HCT116 (cell line): ENCODE results near the gene INHBE. TPM values are rescaled to one million over a fixed set of nuclear protein-coding genes. Genes with fewer than 3 reads are reported as not detected.
A peak's percentile ranks its signal among the peaks of the same experiment; 100 is the strongest.

Experiments
- ATAC-seq: fragments of 200-7000 bp; cut with Tn5 transposase; 2 replicates; pipeline ENCODE4 v1.9.1; 2020; ENCODE audit warnings: mild to moderate bottlenecking, moderate library complexity
- BruUV-seq: library from RNA; stranded (reverse); fragments of 400-500 nt; replicated peaks from 2 replicates; lab custom pipeline; 2021; lab: Mats Ljungman, UMichigan
- CTCF ChIA-PET: fragments of 300-600 bp; sonication (Branson Sonifier 250); formaldehyde crosslinking; loops from one replicate; lab custom pipeline; 2021; ENCODE audit warnings: antibody characterized with exemption; lab: Charles Lee
- POLR2A ChIA-PET: fragments of 300-600, 350-600 bp; sonication (Branson Sonifier 250); formaldehyde crosslinking; loops from one replicate; lab custom pipeline; 2021; ENCODE audit warnings: antibody characterized with exemption; lab: Charles Lee
- RAD21 ChIA-PET, 2 experiments: fragments of 300-600 bp; sonication (Branson Sonifier 250); formaldehyde crosslinking; loops; one replicate each; lab custom pipeline; 2023; ENCODE audit warnings: low total read pairs in 2 of 2; ENCODE audit not compliant: uncharacterized antibody in 2 of 2, unreplicated experiment in 2 of 2, low non-redundant PET in 1 of 2; lab: Charles Lee
- DNase-seq: peaks from one replicate; pipeline ENCODE4 v3.0.0-alpha.2; 2010; ENCODE audit warnings: low read depth, low spot score
- H2AFZ ChIP-seq: fragments of 200-600 bp; shearing (Covaris generic), sonication (generic); 2 replicates; pipeline ENCODE4 v1.6.1; 2017; ENCODE audit warnings: low read depth, mixed run types, mixed read lengths, antibody characterized with exemption, low read length; ENCODE audit not compliant: poor library complexity, severe bottlenecking
- H3K27ac ChIP-seq: 2 replicates; pipeline ENCODE4 v1.5.1; 2012; ENCODE audit warnings: low read depth, low read length
- H3K27me3 ChIP-seq: fragments of 200-600 bp; sonication (generic); 2 replicates; pipeline ENCODE4 v1.6.1; 2016; ENCODE audit warnings: mixed run types, low read length, mixed read lengths; ENCODE audit not compliant: insufficient read depth
- H3K36me3 ChIP-seq, 2 experiments: fragments of 200-500 bp in 1 of 2; fragments of 200-600 bp in 1 of 2; sonication (Bioruptor generic) in 1 of 2; sonication (generic) in 1 of 2; 2 replicates each; pipeline versions ENCODE4 v1.5.1 to v1.6.1; 2014 to 2016; ENCODE audit warnings: low read length in 2 of 2, inconsistent platforms in 1 of 2, mixed read lengths in 1 of 2, mixed run types in 1 of 2; ENCODE audit not compliant: insufficient read depth in 2 of 2, control insufficient read depth in 1 of 2
- H3K4me1 ChIP-seq, 2 experiments: fragments of 200-600 bp in 1 of 2; sonication (generic) in 1 of 2; 2 replicates each; pipeline versions ENCODE4 v1.5.1 to v1.6.1; 2012 to 2017; ENCODE audit warnings: low read length in 2 of 2, inconsistent platforms in 1 of 2, mild to moderate bottlenecking in 1 of 2, mixed read lengths in 1 of 2, mixed run types in 1 of 2, moderate library complexity in 1 of 2; ENCODE audit not compliant: insufficient read depth in 2 of 2, control insufficient read depth in 1 of 2
- H3K4me2 ChIP-seq: fragments of 200-600 bp; sonication (generic); 2 replicates; pipeline ENCODE4 v1.6.1; 2017; ENCODE audit warnings: mixed run types, low read length, mixed read lengths
- H3K4me3 ChIP-seq, 2 experiments: fragments of 200-600 bp in 1 of 2; sonication (generic) in 1 of 2; replicated peaks in 1 of 2; 2 replicates each; pipeline ENCODE4 v1.5.1; 2011 to 2016; ENCODE audit warnings: low read length in 2 of 2, control low read depth in 1 of 2, low read depth in 1 of 2, mild to moderate bottlenecking in 1 of 2, mixed read lengths in 1 of 2, mixed run types in 1 of 2
- H3K79me2 ChIP-seq: fragments of 200-600 bp; sonication (generic); 2 replicates; pipeline ENCODE4 v1.6.1; 2017; ENCODE audit warnings: mild to moderate bottlenecking, mixed run types, low read length, moderate library complexity, mixed read lengths; ENCODE audit not compliant: insufficient read depth
- H3K9ac ChIP-seq: fragments of 200-600 bp; sonication (generic); 2 replicates; pipeline ENCODE4 v1.6.1; 2016; ENCODE audit warnings: low read length, mixed read lengths
- H3K9me2 ChIP-seq: fragments of 200-600 bp; sonication (generic), shearing (Covaris generic); 2 replicates; pipeline ENCODE4 v1.6.1; 2017; ENCODE audit warnings: mixed run types, mild to moderate bottlenecking, moderate library complexity; ENCODE audit not compliant: insufficient read depth
- H3K9me3 ChIP-seq, 2 experiments: fragments of 200-500 bp in 1 of 2; fragments of 200-600 bp in 1 of 2; sonication (Bioruptor generic) in 1 of 2; sonication (generic) in 1 of 2; 2 replicates each; pipeline ENCODE4 v1.6.1; 2014 to 2017; ENCODE audit warnings: low read length in 2 of 2, mixed read lengths in 2 of 2, inconsistent platforms in 1 of 2, low read depth in 1 of 2, mild to moderate bottlenecking in 1 of 2, mixed run types in 1 of 2, moderate library complexity in 1 of 2; ENCODE audit not compliant: control insufficient read depth in 1 of 2, insufficient read depth in 1 of 2
- H4K20me1 ChIP-seq: fragments of 200-600 bp; sonication (generic), shearing (Covaris generic); 2 replicates; pipeline ENCODE4 v1.6.1; 2017; ENCODE audit warnings: mixed run types, mild to moderate bottlenecking, moderate library complexity; ENCODE audit not compliant: insufficient read depth
- CBX3 ChIP-seq: IDR thresholded peaks from 2 replicates; pipeline ENCODE4 v1.6.1; 2012; ENCODE audit warnings: low read depth
- EZH2 ChIP-seq: fragments of 200-600 bp; sonication (generic); IDR thresholded peaks from 2 replicates; pipeline ENCODE4 v1.6.1; 2017; ENCODE audit warnings: antibody characterized with exemption, mixed run types
- MAX ChIP-seq: IDR thresholded peaks from 2 replicates; pipeline ENCODE4 v1.6.1; 2012
- TCF7L2 ChIP-seq: IDR thresholded peaks from 2 replicates; pipeline ENCODE4 v1.7.0; 2011; ENCODE audit warnings: borderline replicate concordance, inconsistent platforms; ENCODE audit not compliant: insufficient read depth, insufficient read length; ENCODE audit errors: extremely low read depth
- ZFX ChIP-seq: fragments of 450-650 bp; IDR thresholded peaks from 2 replicates; pipeline ENCODE4 v1.6.1; 2017
- ZNF274 ChIP-seq: fragments of 200-500 bp; sonication (Bioruptor generic); IDR thresholded peaks from 2 replicates; pipeline ENCODE4 v1.6.1; 2014; ENCODE audit warnings: mild to moderate bottlenecking, low read depth, low read length, inconsistent platforms
- intact Hi-C: fragments of 100-400 bp; cut with micrococcal nuclease; formaldehyde crosslinking; loops from 2 replicates; pipeline ENCODE4 v1.10.0; 2022
- total RNA-seq: library from RNA; stranded (reverse); gene quantifications from one replicate; pipeline ENCODE4 v1.2.1, GENCODE V29; 2021; ENCODE audit not compliant: unreplicated experiment

The INHBE gene
- total RNA-seq, 1 experiment from 2014 or later: 0.89 TPM

- Histone ChIP-seq H3K9ac (peak overlapping the region; percentile 88), H3K36me3 (no peaks in the 10 kb centered on the region), H3K27me3 (no peaks in the 10 kb centered on the region), H3K79me2 (peaks cover 19% of the 10 kb centered on the region), H3K9me3 (no peaks in the 10 kb centered on the region), H3K4me2 (peak overlapping the region; percentile 89), H3K27ac (peak overlapping the region; percentile 75), H3K4me3 (peak overlapping the region; percentile 72 to 85), H3K9me2 (no peaks in the 10 kb centered on the region), H2AFZ (no peak overlapping the region), H3K4me1 (peaks cover 4 to 19% of the 10 kb centered on the region in 2 experiments; a peak in 3 of 4 replicates), H4K20me1 (no peaks in the 10 kb centered on the region)
- ChIA-PET CTCF (no interaction called here), POLR2A (interaction anchor here (0.8 kb wide), 1 partner anchor 24 kb away, joined by 3 read pairs; no protein-coding TSS in a partner anchor), RAD21 (interaction anchor here in 1 of 2 experiments (0.6 kb wide), 1 partner anchor 15 kb away, joined by 4 read pairs; no protein-coding TSS in a partner anchor)
- no peak for TF ChIP-seq TCF7L2
- TF ChIP-seq MAX: no peak
- ATAC-seq (no peak), DNase-seq (no peak)
- BruUV-seq: TSS peak; percentile 86
- intact Hi-C loops: no loop called here
Measured at GRCh38 chr12:57429473-57430111, 25.5 kb upstream of the INHBE start.

- Histone ChIP-seq H2AFZ (no peak overlapping the region), H3K9me2 (no peaks in the 10 kb centered on the region), H3K9me3 (no peaks in the 10 kb centered on the region), H3K9ac (peak overlapping the region; percentile 88), H3K4me2 (peak overlapping the region; percentile 89), H3K36me3 (no peaks in the 10 kb centered on the region), H4K20me1 (no peaks in the 10 kb centered on the region), H3K4me3 (peak overlapping the region; percentile 72 to 85), H3K27me3 (no peaks in the 10 kb centered on the region), H3K4me1 (peaks cover 4 to 19% of the 10 kb centered on the region in 2 experiments; a peak in 3 of 4 replicates), H3K79me2 (peaks cover 18% of the 10 kb centered on the region), H3K27ac (peak overlapping the region; percentile 75)
- ChIA-PET RAD21 (no interaction called here), POLR2A (interaction anchor here (0.8 kb wide), 1 partner anchor 23 kb away, joined by 3 read pairs; no protein-coding TSS in a partner anchor), CTCF (no interaction called here)
- no TSS peak for BruUV-seq
- DNase-seq (no peak), ATAC-seq (peak; percentile 74)
- TF ChIP-seq EZH2 (no peak), ZFX (peak; percentile 91), ZNF274 (no peak), CBX3 (no peak)
- intact Hi-C loops: no loop called here
Measured at GRCh38 chr12:57430112-57430930, 24.8 kb upstream of the INHBE start.
